ENCODE data around the gene PSD2.

DNA sequence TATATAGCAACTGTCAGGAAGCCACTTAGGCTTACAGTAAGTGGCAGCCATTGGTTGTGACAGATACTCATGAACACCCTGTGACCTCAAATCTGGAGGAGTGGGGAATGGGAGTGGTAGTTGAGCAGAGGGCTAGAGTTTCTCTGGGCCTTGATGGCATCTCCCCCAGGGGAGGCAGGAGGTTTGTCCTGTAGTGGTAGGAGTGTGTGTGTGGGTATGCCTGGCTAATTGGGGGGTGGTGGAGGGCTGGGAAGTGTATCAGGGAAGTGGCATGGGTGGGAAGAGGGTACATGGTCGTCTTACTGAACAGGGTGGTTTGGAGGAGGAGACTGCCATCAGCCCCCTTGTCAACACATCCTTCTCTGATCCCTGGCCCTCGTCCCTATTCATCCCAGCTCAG, 71.5 kb downstream of the PSD2 start:
- TF ChIP-seq, protein P1, sequence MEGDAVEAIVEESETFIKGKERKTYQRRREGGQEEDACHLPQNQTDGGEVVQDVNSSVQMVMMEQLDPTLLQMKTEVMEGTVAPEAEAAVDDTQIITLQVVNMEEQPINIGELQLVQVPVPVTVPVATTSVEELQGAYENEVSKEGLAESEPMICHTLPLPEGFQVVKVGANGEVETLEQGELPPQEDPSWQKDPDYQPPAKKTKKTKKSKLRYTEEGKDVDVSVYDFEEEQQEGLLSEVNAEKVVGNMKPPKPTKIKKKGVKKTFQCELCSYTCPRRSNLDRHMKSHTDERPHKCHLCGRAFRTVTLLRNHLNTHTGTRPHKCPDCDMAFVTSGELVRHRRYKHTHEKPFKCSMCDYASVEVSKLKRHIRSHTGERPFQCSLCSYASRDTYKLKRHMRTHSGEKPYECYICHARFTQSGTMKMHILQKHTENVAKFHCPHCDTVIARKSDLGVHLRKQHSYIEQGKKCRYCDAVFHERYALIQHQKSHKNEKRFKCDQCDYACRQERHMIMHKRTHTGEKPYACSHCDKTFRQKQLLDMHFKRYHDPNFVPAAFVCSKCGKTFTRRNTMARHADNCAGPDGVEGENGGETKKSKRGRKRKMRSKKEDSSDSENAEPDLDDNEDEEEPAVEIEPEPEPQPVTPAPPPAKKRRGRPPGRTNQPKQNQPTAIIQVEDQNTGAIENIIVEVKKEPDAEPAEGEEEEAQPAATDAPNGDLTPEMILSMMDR (IDR thresholded peaks at IDR 0.05; ENCODE audit: low read depth, low read length): no peak
- no peak for TF ChIP-seq EZH2phosphoT487 (IDR thresholded peaks at IDR 0.05; ENCODE audit: low read depth)

All from OCI-LY3 (cell line).